Measurements from ENCODE around the gene RALGPS1.

DNA sequence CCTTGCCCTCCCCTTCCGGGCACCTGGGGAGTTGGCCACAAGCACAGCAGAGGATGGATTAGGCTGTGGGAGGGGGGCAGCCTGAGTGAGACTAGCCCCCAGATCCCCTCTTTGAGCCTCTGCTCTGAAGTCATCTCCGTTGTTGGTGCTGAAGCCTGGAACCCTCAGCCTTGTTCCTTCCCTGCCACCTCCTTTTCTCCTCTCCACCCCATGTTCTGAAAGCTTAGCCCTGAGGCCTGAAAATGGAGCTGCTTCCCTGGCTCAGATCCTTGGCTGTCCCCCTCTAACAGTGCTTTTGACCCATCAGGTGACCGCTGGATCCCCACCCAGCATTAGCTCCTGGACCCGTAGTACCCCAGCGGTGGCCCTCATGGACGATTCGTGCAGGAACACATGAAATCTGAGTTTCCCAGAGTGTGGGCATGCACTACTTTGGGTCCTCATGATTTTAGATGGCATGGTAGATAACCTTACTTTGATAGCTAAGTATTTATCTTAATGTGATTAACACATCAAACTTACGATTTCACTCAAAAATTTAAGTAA, 229.4 kb downstream of the RALGPS1 start:
- TF ChIP-seq GATA2 (IDR thresholded peaks at IDR 0.05; ENCODE audit: low read depth, low read length) (no peak), GATA3 (IDR thresholded peaks at IDR 0.05; ENCODE audit: low read depth, low read length) (no peak)

Data from SH-SY5Y (cell line).